Activated naive CD8-positive, alpha-beta T cell treated with anti-CD3 and anti-CD28 coated beads, Interleukin-2, amount 50 U/mL, for 24 hours (primary cell): ENCODE results near the gene NT5DC2.

ENCODE experiments used
- ATAC-seq: fragments of 150-1000 bp; cut with Tn5 transposase; one replicate; pipeline ENCODE4 v1.10.0; 2021
- DNase-seq: peaks from one replicate; pipeline ENCODE4 v3.0.0; 2021
- H3K27ac Mint-ChIP-seq: one replicate; pipeline ENCODE4 v1.8.0; 2021; ENCODE audit warnings: mild to moderate bottlenecking, mixed read lengths
- H3K27me3 Mint-ChIP-seq: one replicate; pipeline ENCODE4 v1.8.0; 2021; ENCODE audit warnings: mixed read lengths
- H3K36me3 Mint-ChIP-seq: one replicate; pipeline ENCODE4 v1.8.0; 2021; ENCODE audit warnings: low read depth, mixed read lengths
- H3K4me1 Mint-ChIP-seq: one replicate; pipeline ENCODE4 v1.8.0; 2021; ENCODE audit warnings: mixed read lengths
- H3K4me3 Mint-ChIP-seq: one replicate; pipeline ENCODE4 v1.8.0; 2021; ENCODE audit warnings: mild to moderate bottlenecking, moderate library complexity, mixed read lengths
- H3K9me3 Mint-ChIP-seq: one replicate; pipeline ENCODE4 v1.8.0; 2021; ENCODE audit warnings: mixed read lengths

Gene NT5DC2

DNA sequence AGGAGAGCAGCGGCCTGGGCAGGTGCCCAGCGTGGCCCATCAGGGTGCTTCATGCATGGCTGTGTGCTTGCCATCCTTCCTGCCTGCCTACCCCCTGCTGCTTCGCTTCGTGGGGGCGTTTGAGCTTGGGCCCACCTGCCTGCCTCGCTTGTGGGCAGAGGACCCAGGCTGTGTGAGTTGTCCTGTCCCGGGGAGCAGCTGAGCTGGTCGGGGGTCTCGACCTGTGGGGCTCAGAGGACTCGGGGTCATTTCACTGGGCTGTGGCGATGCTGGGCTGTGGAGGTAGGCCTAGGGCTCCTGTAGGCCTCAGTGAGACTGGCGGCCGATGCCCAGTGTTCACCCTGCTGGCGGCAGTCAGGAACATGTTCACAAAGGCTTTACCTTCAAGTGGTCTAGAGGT lies 50.6 kb downstream of the NT5DC2 start:
- no peak overlapping the region for H3K27ac Mint-ChIP-seq
- ATAC-seq = no peak

DNA sequence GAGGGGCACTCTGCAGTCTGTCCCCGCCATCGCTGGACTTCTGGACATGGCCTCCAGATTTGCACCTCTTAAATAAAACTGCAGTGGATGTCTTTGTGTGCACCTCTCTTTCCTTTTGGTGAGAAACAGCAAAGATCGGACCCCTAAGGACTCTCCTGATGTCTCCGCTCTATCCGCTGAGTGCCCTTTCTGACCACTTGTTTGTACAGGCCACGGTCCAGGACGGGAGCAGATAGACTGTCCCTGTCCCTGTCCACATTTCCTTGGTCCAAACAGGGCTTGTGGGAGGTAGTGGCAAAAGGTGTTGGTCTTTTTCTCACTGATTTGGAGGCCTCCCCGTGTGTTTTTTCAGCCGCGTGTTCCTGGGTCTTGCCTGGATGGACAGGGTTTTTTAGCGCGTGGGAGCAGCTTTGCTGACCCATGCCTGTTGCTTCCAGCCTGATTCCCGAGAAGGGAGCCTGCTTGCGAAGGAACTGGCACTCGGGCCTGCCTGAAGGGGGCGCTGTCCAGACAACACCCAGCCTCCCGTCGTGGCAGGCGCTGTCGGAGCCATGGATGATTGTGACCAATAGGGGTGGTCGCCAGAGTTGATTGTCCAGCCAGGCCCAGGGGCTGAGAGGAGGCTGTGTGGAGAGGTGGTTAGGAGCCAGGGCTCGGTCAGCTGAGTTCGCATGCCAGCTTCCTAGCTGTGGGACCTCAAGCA lies 51.7 kb downstream of the NT5DC2 start:
- DNase-seq (peak; percentile 39), ATAC-seq (no peak)
- Mint-ChIP-seq H3K4me1 (no peaks in the 10 kb centered on the region), H3K36me3 (peaks cover 25% of the 10 kb centered on the region), H3K9me3 (no peaks in the 10 kb centered on the region), H3K27me3 (no peaks in the 10 kb centered on the region), H3K27ac (no peak overlapping the region), H3K4me3 (no peak overlapping the region)

More for the DNA sequence above, 50.6 kb downstream of the NT5DC2 start:
- Mint-ChIP-seq H3K4me3 (no peak overlapping the region), H3K4me1 (no peaks in the 10 kb centered on the region), H3K9me3 (no peaks in the 10 kb centered on the region), H3K36me3 (peaks cover 28% of the 10 kb centered on the region), H3K27me3 (no peaks in the 10 kb centered on the region)
- DNase-seq = no peak

GRCh38 chr3:52480768-52481715 lies 52.6 kb downstream of the NT5DC2 start:
- no peaks in the 10 kb centered on the region for H3K9me3 Mint-ChIP-seq
- H3K4me1 Mint-ChIP-seq = no peaks in the 10 kb centered on the region
- no peaks in the 10 kb centered on the region for H3K27me3 Mint-ChIP-seq
- no peak for ATAC-seq
- H3K36me3 Mint-ChIP-seq = peaks cover 25% of the 10 kb centered on the region
- no peak overlapping the region for H3K4me3 Mint-ChIP-seq
- DNase-seq = no peak
- no peak overlapping the region for H3K27ac Mint-ChIP-seq

GRCh38 chr3:52479877-52480575 lies 53.6 kb downstream of the NT5DC2 start:
- H3K4me1 Mint-ChIP-seq = no peaks in the 10 kb centered on the region
- DNase-seq (no peak), ATAC-seq (no peak)
- no peak overlapping the region for H3K4me3 Mint-ChIP-seq
- H3K9me3 Mint-ChIP-seq = no peaks in the 10 kb centered on the region
- H3K27me3 Mint-ChIP-seq = no peaks in the 10 kb centered on the region
- peaks cover 20% of the 10 kb centered on the region for H3K36me3 Mint-ChIP-seq
- H3K27ac Mint-ChIP-seq = no peak overlapping the region

DNA sequence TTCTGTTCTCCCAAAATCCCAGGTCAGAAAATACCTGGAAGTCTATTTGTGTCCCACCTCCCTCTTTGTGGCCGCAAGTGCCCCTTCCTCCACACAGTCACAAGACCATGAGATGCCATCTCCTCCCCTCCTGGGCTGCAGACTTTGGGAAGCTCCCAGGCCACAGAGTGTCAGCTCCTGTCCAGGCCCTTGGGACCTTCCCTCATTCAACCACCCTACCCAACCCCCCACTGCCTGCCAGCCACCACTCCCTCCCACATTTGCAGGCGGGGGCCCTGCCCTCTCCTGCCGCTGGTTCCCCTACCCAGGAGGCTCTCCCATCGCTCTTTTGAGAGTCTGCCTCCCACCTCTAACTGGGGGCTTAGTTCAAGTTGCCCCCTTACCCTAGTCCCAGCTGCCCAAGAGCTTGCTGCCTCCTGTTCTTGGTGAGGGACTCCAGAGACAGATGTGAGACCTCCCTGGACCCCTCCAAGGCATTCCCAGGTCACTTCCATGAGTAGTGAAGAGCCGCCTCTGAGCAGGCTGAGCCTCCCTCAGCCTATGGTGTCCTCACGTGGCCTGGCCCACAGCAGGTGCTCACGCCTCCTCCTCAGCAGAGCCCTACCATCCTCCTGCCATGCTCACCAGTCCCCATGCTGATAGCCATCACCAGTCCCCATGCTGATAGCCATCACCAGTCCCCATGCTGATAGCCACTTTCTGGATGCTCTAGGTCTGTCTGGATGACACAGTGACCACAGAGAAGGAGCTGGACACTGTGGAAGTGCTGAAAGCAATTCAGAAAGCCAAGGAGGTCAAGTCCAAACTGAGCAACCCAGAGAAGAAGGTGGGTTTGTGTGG lies 54.4 kb downstream of the NT5DC2 start:
- no peak overlapping the region for H3K27ac Mint-ChIP-seq
- no peak overlapping the region for H3K4me3 Mint-ChIP-seq
- H3K9me3 Mint-ChIP-seq = no peaks in the 10 kb centered on the region
- no peaks in the 10 kb centered on the region for H3K4me1 Mint-ChIP-seq
- H3K36me3 Mint-ChIP-seq = peaks cover 23% of the 10 kb centered on the region
- ATAC-seq (no peak), DNase-seq (no peak)
- no peaks in the 10 kb centered on the region for H3K27me3 Mint-ChIP-seq

DNA sequence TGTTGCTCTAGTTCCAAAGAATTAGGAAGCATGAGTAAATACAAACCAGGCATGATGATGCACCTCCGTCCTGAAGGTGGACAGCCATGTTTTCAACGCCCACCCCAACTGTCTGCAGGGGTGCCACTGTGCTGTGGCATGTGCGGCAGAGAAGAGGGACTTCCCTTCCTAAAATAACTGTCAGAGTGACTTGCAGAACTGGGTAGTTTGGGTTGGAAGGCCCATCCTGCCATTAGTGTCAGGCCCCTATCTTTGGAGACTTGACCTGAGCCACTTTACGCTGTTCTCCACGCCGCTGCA lies 55.9 kb downstream of the NT5DC2 start:
- Mint-ChIP-seq H3K27ac (no peak overlapping the region), H3K4me1 (no peaks in the 10 kb centered on the region), H3K27me3 (no peaks in the 10 kb centered on the region), H3K9me3 (no peaks in the 10 kb centered on the region), H3K36me3 (peaks cover 24% of the 10 kb centered on the region), H3K4me3 (no peak overlapping the region)
- DNase-seq = no peak
- ATAC-seq = no peak

DNA sequence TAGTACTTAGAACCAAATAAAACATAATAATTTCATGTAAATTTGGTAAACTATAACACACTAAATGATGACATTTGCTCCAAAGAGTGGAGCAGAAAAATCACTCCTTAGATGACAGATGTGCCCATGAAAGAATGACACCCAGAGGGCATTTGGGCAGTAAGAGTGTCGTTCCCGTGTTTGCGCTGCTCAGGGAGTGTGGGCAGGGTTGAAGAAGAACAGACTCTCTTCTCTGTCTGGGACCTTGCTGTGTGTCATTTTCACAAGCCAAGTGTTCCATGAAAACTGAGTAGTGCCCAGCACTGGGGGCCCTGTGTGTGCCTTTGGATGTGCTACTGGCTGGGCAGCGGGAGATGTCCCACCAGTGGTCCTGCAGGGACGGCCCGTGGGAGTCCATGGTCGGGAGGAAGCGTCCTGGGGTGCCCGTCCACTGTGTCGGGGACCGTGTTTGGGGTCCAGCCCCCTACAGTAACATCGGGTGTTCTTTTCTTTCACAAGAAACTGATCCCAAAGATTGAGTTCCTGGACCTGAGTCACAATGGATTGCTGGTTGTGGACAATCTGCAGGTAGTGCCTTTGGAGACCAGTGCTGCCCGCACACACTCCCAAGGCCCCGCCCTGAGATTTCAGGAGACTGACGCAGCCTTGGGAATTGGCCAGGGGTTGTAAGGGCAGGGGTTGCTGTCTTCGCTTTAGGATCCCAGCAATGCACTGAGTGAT lies 56.4 kb downstream of the NT5DC2 start:
- Mint-ChIP-seq H3K36me3 (peaks cover 29% of the 10 kb centered on the region), H3K27me3 (no peaks in the 10 kb centered on the region), H3K27ac (no peak overlapping the region), H3K9me3 (no peaks in the 10 kb centered on the region), H3K4me1 (no peaks in the 10 kb centered on the region), H3K4me3 (no peak overlapping the region)
- DNase-seq (no peak), ATAC-seq (no peak)
